Chondrocyte (in vitro differentiated cells): ENCODE data around the gene LAMP5. TPM values are rescaled to one million over a fixed set of nuclear protein-coding genes. Genes with fewer than 3 reads are reported as not detected.

Experiments
- DNase-seq: peaks from one replicate; pipeline ENCODE4 v3.0.0; 2021; ENCODE audit warnings: mixed read lengths, low spot score
- H3K27ac Mint-ChIP-seq: one replicate; pipeline ENCODE4 v1.8.0; 2021; ENCODE audit warnings: mild to moderate bottlenecking, moderate library complexity, mixed read lengths; ENCODE audit not compliant: unreplicated experiment
- H3K27me3 Mint-ChIP-seq: 2 replicates; pipeline ENCODE4 v1.8.0; 2021; ENCODE audit warnings: low read depth, mixed read lengths
- H3K36me3 Mint-ChIP-seq: 2 replicates; pipeline ENCODE4 v1.8.0; 2021; ENCODE audit warnings: low read depth, mixed read lengths
- H3K4me1 Mint-ChIP-seq: 2 replicates; pipeline ENCODE4 v1.8.0; 2021; ENCODE audit warnings: low read depth, mild to moderate bottlenecking, mixed read lengths
- H3K4me3 Mint-ChIP-seq: one replicate; pipeline ENCODE4 v1.8.0; 2021; ENCODE audit warnings: mild to moderate bottlenecking, moderate library complexity, mixed read lengths; ENCODE audit not compliant: unreplicated experiment
- H3K9me3 Mint-ChIP-seq: 2 replicates; pipeline ENCODE4 v1.8.0; 2021; ENCODE audit warnings: low read depth, mixed read lengths
- total RNA-seq: library from RNA; stranded (reverse); gene quantifications from 3 replicates; pipeline ENCODE4 v1.2.1, GENCODE V29; 2021
- TF ChIP-seq, protein P1 (sequence below): fragments of 200-600 bp; sonication (generic); IDR thresholded peaks from 2 replicates; pipeline ENCODE4 v1.5.0; 2021; ENCODE audit warnings: antibody characterized with exemption, mild to moderate bottlenecking, moderate library complexity

The LAMP5 gene
- total RNA-seq, 1 donor from 2014 or later: 2.5 TPM

DNA sequence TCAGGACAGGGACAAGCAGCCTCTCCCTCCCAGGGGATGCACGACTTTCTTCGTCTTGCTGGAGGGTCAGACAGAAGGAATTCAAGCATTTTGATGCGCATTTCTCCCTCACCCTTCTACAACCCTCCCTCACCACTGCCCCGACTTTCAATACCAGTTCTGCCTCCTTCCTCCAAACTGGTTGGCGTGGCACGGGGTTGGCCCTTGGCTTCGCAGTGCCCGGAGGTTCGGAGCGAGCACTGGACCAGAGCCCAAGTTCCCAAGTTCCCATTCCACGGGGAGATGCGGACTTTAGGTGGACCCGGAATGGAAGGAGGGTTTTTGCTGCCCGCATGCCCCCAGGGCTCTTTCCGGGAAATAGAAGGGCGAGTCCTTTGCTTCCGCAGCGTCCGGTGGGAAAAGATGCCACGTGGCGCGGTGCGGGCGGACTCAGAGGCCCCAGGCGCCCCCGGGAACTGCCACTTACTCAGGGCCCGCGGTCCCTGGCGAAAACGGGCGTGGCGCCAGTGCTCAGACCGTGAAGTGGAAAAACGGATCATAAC, 8.0 kb upstream of the LAMP5 start:
- H3K27me3 Mint-ChIP-seq: peaks cover 29% of the 10 kb centered on the region
- no peaks in the 10 kb centered on the region for H3K9me3 Mint-ChIP-seq
- DNase-seq: no peak
- no peak overlapping the region for H3K4me3 Mint-ChIP-seq
- H3K4me1 Mint-ChIP-seq: peaks cover 10% of the 10 kb centered on the region
- TF ChIP-seq, protein P1, sequence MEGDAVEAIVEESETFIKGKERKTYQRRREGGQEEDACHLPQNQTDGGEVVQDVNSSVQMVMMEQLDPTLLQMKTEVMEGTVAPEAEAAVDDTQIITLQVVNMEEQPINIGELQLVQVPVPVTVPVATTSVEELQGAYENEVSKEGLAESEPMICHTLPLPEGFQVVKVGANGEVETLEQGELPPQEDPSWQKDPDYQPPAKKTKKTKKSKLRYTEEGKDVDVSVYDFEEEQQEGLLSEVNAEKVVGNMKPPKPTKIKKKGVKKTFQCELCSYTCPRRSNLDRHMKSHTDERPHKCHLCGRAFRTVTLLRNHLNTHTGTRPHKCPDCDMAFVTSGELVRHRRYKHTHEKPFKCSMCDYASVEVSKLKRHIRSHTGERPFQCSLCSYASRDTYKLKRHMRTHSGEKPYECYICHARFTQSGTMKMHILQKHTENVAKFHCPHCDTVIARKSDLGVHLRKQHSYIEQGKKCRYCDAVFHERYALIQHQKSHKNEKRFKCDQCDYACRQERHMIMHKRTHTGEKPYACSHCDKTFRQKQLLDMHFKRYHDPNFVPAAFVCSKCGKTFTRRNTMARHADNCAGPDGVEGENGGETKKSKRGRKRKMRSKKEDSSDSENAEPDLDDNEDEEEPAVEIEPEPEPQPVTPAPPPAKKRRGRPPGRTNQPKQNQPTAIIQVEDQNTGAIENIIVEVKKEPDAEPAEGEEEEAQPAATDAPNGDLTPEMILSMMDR: no peak
- no peaks in the 10 kb centered on the region for H3K36me3 Mint-ChIP-seq
- H3K27ac Mint-ChIP-seq: no peak overlapping the region

DNA sequence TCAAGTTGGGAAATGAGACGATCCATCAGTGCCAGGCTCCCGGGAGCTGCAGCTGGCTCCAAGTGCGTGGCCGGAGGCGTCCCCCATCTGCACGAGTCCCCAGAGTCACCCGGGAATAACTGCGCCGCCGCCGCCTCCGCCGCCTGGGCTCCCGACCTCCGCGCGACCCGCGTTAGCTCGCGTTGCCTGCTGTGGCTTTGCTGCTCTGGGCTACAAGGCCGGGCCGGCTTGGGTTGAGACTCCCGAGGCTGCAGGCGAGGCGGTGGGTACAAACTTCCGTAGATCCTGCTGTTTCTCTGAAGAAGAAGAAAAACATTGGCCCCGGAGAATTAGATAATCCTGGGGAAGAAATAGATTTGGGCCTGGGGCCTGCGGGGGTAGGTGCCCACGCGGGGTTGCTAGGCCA, 7.4 kb upstream of the LAMP5 start:
- TF ChIP-seq, protein P1: no peak
- Mint-ChIP-seq H3K9me3 (no peaks in the 10 kb centered on the region), H3K27ac (no peak overlapping the region), H3K4me3 (no peak overlapping the region), H3K36me3 (no peaks in the 10 kb centered on the region), H3K4me1 (peaks cover 10% of the 10 kb centered on the region), H3K27me3 (peaks cover 33% of the 10 kb centered on the region)
- no peak for DNase-seq

DNA sequence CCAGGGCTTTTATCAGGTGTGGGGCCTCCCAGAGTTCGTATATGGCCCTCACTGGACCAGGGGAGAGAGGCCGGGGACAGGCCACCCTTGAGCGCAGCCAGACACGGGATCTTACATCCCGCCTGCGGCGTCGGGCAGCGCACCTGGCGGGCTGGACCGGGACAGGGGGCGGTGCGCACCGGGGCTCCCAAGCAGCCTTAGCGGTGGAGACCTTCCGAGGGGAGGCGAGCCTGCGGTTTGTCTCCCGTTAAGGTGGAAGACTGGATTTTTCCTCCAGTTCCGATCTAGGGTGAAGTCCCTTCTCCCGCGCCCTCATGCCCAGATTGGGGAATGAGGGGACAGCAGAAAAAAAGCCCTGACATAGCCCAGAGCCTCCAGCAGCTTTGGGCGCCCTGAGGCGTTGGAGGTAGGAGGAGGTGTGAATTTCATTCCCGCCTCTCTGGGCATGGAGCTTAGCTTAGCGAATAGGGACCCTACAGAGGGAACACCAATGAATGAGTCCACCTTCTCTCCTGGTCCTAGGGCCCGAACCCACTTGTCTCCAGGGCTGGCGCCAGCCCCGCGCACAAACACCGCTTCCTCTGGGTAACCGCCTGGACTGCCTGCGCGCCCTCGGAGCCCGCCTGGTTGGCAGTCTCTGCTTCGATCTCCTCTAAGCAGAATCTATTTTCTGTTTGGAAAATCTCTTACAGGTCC, 6.7 kb upstream of the LAMP5 start:
- Mint-ChIP-seq H3K4me3 (peak overlapping the region; percentile 41), H3K27me3 (peaks cover 38% of the 10 kb centered on the region), H3K9me3 (no peaks in the 10 kb centered on the region), H3K36me3 (no peaks in the 10 kb centered on the region), H3K27ac (no peak overlapping the region), H3K4me1 (peaks cover 10% of the 10 kb centered on the region)
- TF ChIP-seq, protein P1: no peak
- peak; percentile 90 for DNase-seq

DNA sequence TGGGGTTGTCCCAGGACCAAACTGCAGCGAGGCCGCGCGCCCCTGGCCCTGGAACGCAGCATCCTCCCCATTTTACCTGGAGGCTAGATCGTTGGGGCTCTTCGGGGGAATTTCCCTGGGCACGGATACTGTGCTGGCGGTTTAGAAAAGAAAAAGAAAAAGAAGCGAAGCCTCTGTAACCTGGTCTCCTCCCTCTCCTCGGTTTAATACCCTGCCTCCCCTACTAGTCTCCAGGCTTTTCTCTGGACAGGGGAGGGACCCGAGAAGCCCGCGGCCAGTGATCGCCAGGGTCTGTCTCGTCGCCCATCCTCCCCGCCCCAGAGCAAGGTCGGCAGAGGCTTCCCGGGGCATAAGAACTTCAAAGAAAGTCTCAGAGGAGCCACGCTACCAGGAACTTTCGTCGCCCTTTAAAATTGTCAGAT, 6.1 kb upstream of the LAMP5 start:
- no peak for DNase-seq
- H3K27me3 Mint-ChIP-seq: peaks cover 39% of the 10 kb centered on the region
- peaks cover 10% of the 10 kb centered on the region for H3K4me1 Mint-ChIP-seq
- TF ChIP-seq, protein P1: no peak
- no peaks in the 10 kb centered on the region for H3K9me3 Mint-ChIP-seq
- H3K4me3 Mint-ChIP-seq: peak overlapping the region; percentile 41
- no peak overlapping the region for H3K27ac Mint-ChIP-seq
- no peaks in the 10 kb centered on the region for H3K36me3 Mint-ChIP-seq

DNA sequence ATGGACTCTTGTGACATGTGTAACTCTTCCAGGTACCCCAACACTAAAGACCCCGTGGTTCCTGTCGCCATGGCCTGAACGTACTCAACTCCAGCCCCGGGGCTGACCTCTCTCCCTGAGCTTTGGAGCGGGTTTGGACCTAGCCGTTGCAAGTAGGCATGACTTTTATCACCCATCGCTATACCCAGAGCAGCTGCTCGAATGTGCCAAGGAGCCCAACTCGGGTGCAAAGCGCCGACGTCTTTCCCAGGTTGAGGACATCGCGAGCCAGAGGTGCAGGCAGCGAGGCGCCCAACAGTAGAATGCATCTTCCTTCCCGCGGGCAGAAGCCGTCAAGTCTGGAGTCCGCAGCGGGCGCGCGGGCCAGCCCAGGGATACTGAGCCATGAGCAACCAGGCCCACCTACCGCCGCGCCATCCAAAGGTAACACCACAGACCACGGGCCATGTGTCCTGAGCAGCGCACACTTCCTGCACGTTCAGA, 5.7 kb upstream of the LAMP5 start:
- TF ChIP-seq, protein P1: no peak
- no peaks in the 10 kb centered on the region for H3K36me3 Mint-ChIP-seq
- H3K9me3 Mint-ChIP-seq: no peaks in the 10 kb centered on the region
- peaks cover 10% of the 10 kb centered on the region for H3K4me1 Mint-ChIP-seq
- DNase-seq: no peak
- no peak overlapping the region for H3K27ac Mint-ChIP-seq
- peaks cover 40% of the 10 kb centered on the region for H3K27me3 Mint-ChIP-seq
- no peak overlapping the region for H3K4me3 Mint-ChIP-seq
